HEK293 (cell line): ENCODE measurements around the gene KANK4.

Experiments used
- ZNF202 ChIP-seq: fragments of 450-650 bp; formaldehyde crosslinking; IDR thresholded peaks from 2 replicates; pipeline ENCODE4 v1.5.1; 2016; ENCODE audit warnings: missing biosample characterization, missing genetic modification characterization, borderline replicate concordance
- ZNF366 ChIP-seq: fragments of 450-650 bp; formaldehyde crosslinking; conservative IDR thresholded peaks from 2 replicates; pipeline ENCODE4 v1.5.1; 2016; ENCODE audit warnings: missing biosample characterization, missing genetic modification characterization
- ZNF510 ChIP-seq: fragments of 450-650 bp; formaldehyde crosslinking; IDR thresholded peaks from 2 replicates; pipeline ENCODE4 v1.5.1; 2018; ENCODE audit warnings: mild to moderate bottlenecking, missing genetic modification characterization, missing biosample characterization; ENCODE audit not compliant: insufficient replicate concordance
- ZNF596 ChIP-seq: fragments of 450-650 bp; IDR thresholded peaks from 2 replicates; pipeline ENCODE4 v1.5.0; 2018; ENCODE audit warnings: missing biosample characterization, mild to moderate bottlenecking, missing genetic modification characterization, moderate library complexity
- ZNF654 ChIP-seq: fragments of 450-650 bp; formaldehyde crosslinking; IDR thresholded peaks from 2 replicates; pipeline ENCODE4 v1.5.1; 2016; ENCODE audit warnings: low read depth, missing biosample characterization, missing genetic modification characterization
- TF ChIP-seq, protein P1 (sequence below): fragments of 450-650 bp; formaldehyde crosslinking; IDR thresholded peaks from 2 replicates; pipeline ENCODE4 v1.5.1; 2016; ENCODE audit warnings: missing biosample characterization, missing genetic modification characterization, borderline replicate concordance

Gene KANK4

GRCh38 chr1:62187548-62187947 lies 131.7 kb downstream of the KANK4 start (continued):
- TF ChIP-seq, protein P1, sequence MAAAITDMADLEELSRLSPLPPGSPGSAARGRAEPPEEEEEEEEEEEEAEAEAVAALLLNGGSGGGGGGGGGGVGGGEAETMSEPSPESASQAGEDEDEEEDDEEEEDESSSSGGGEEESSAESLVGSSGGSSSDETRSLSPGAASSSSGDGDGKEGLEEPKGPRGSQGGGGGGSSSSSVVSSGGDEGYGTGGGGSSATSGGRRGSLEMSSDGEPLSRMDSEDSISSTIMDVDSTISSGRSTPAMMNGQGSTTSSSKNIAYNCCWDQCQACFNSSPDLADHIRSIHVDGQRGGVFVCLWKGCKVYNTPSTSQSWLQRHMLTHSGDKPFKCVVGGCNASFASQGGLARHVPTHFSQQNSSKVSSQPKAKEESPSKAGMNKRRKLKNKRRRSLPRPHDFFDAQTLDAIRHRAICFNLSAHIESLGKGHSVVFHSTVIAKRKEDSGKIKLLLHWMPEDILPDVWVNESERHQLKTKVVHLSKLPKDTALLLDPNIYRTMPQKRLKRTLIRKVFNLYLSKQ (tag by site-specific recombination) = no peak
- no peak for TF ChIP-seq ZNF366
- TF ChIP-seq ZNF510 (tag by site-specific recombination) = no peak
- TF ChIP-seq ZNF596 (tag by site-specific recombination) = no peak
- no peak for TF ChIP-seq ZNF202
- no peak for TF ChIP-seq ZNF654
